SK-N-SH treated with all-trans-retinoic acid at 6 μM for 48 hours (cell line): ENCODE data around the gene YLPM1.

Experiments used
- PATZ1 ChIP-seq: fragments of 250-450 bp; sonication (Bioruptor Pico); IDR thresholded peaks from 2 replicates; pipeline ENCODE4 v1.8.0; 2020; ENCODE audit warnings: mild to moderate bottlenecking, moderate library complexity, borderline replicate concordance
- POU6F1 ChIP-seq: fragments of 250-450 bp; sonication (Bioruptor Pico); IDR thresholded peaks from 2 replicates; pipeline ENCODE4 v1.8.0; 2021; ENCODE audit warnings: low read depth, mild to moderate bottlenecking, moderate library complexity, borderline replicate concordance
- RARB ChIP-seq: fragments of 250-450 bp; sonication (Bioruptor Pico); IDR thresholded peaks from 2 replicates; pipeline ENCODE4 v1.8.0; 2021; ENCODE audit warnings: mild to moderate bottlenecking, moderate library complexity

- TF ChIP-seq PATZ1 (CRISPR knock-in tag) (no peak), POU6F1 (CRISPR knock-in tag) (no peak), RARB (no peak)
Measured at GRCh38 chr14:74859757-74860552, 96.8 kb downstream of the YLPM1 start.
